Endothelial cell of umbilical vein (primary cell): ENCODE measurements around the gene CCDC57. TPM values are rescaled to one million over a fixed set of nuclear protein-coding genes. Genes with fewer than 3 reads are reported as not detected.

Source experiments
- BruUV-seq: library from RNA; stranded (reverse); fragments of 400-500 nt; replicated peaks from 2 replicates; lab custom pipeline; 2021; lab: Mats Ljungman, UMichigan
- CTCF ChIA-PET: fragments of 300-600, 350-600 bp; sonication (Branson Sonifier 250); formaldehyde crosslinking; loops from one replicate; lab custom pipeline; 2021; ENCODE audit warnings: antibody characterized with exemption, inconsistent platforms; lab: Charles Lee
- POLR2A ChIA-PET: fragments of 300-600, 350-600 bp; sonication (Branson Sonifier 250); formaldehyde crosslinking; loops from one replicate; lab custom pipeline; 2021; ENCODE audit warnings: antibody characterized with exemption, inconsistent platforms; lab: Charles Lee
- DNase-seq: peaks from one replicate; pipeline ENCODE4 v3.0.0-alpha.2; 2011; ENCODE audit warnings: low read depth, low spot score
- FAIRE-seq: peaks from 2 replicates; lab custom pipeline; 2011; peaks lifted over from hg19 to GRCh38; lab: Jason Lieb, UNC
- H2AFZ ChIP-seq: 2 replicates; pipeline ENCODE4 v1.6.0; 2012; ENCODE audit warnings: low read depth, low read length, control low read depth, inconsistent platforms
- H3K27ac ChIP-seq: 2 replicates; pipeline ENCODE4 v1.5.1; 2011; ENCODE audit warnings: low read depth, mild to moderate bottlenecking, control low read depth, low read length, moderate library complexity; ENCODE audit not compliant: insufficient read depth
- H3K27me3 ChIP-seq, 2 experiments: 2 replicates each; pipeline versions ENCODE4 v1.6.0 to v1.6.1; 2011; ENCODE audit warnings: low read length in 2 of 2, mixed read lengths in 1 of 2; ENCODE audit not compliant: control insufficient read depth in 2 of 2, insufficient read depth in 2 of 2
- H3K36me3 ChIP-seq, 2 experiments: 2 replicates in 1 of 2; 3 replicates in 1 of 2; pipeline ENCODE4 v1.5.1; 2011; ENCODE audit warnings: low read length in 2 of 2, mild to moderate bottlenecking in 1 of 2, moderate library complexity in 1 of 2; ENCODE audit not compliant: control insufficient read depth in 2 of 2, insufficient read depth in 2 of 2; ENCODE audit errors: extremely low read depth in 1 of 2
- H3K4me1 ChIP-seq: 3 replicates; pipeline ENCODE4 v1.5.1; 2011; ENCODE audit warnings: mild to moderate bottlenecking, low read length; ENCODE audit not compliant: control insufficient read depth, insufficient read depth; ENCODE audit errors: extremely low read depth
- H3K4me2 ChIP-seq: 2 replicates; pipeline ENCODE4 v1.6.1; 2011; ENCODE audit warnings: low read length, control low read depth, mixed read lengths; ENCODE audit not compliant: insufficient read depth
- H3K4me3 ChIP-seq, 3 experiments: fragments of 200-600 bp in 1 of 3; sonication (generic), shearing (Covaris generic) in 1 of 3; replicated peaks in 1 of 3; 2 replicates each; pipeline ENCODE4 v1.5.1; 2011 to 2016; ENCODE audit warnings: control low read depth in 3 of 3, low read length in 3 of 3, mild to moderate bottlenecking in 2 of 3, inconsistent platforms in 1 of 3, low read depth in 1 of 3, moderate library complexity in 1 of 3; ENCODE audit not compliant: insufficient read depth in 1 of 3
- H3K79me2 ChIP-seq: 2 replicates; pipeline ENCODE4 v1.6.0; 2012; ENCODE audit warnings: low read length, inconsistent platforms; ENCODE audit not compliant: control insufficient read depth, insufficient read depth
- H3K9ac ChIP-seq: replicated peaks from 2 replicates; pipeline ENCODE3; 2011; ENCODE audit warnings: low read length, control low read depth; ENCODE audit not compliant: insufficient read depth; ENCODE audit errors: extremely low read depth
- H3K9me1 ChIP-seq: replicated peaks from 3 replicates; pipeline ENCODE4 v1.6.0; 2011; ENCODE audit warnings: mild to moderate bottlenecking, low read length; ENCODE audit not compliant: control insufficient read depth, insufficient read depth; ENCODE audit errors: extremely low read depth
- H3K9me3 ChIP-seq: replicated peaks from 2 replicates; pipeline ENCODE4 v1.5.1; 2012; ENCODE audit warnings: low read length, inconsistent platforms; ENCODE audit not compliant: control insufficient read depth, insufficient read depth
- H4K20me1 ChIP-seq: replicated peaks from 2 replicates; pipeline ENCODE3; 2011; ENCODE audit warnings: mild to moderate bottlenecking, low read length; ENCODE audit not compliant: control insufficient read depth, insufficient read depth; ENCODE audit errors: extremely low read depth
- EZH2 ChIP-seq: IDR thresholded peaks from 2 replicates; pipeline ENCODE4 v1.6.1; 2012; ENCODE audit warnings: borderline replicate concordance, low read depth, mild to moderate bottlenecking, moderate library complexity, low read length, inconsistent platforms; ENCODE audit not compliant: severe bottlenecking
- FOS ChIP-seq: IDR thresholded peaks from 2 replicates; pipeline ENCODE4 v1.6.1; 2011; ENCODE audit warnings: mild to moderate bottlenecking, low read length, moderate library complexity, borderline replicate concordance; ENCODE audit not compliant: insufficient read depth
- GATA2 ChIP-seq: IDR thresholded peaks from 2 replicates; pipeline ENCODE4 v1.7.0; 2011; ENCODE audit warnings: low read depth, mild to moderate bottlenecking, moderate library complexity, mixed read lengths, low read length; ENCODE audit not compliant: insufficient read length, insufficient read depth
- JUN ChIP-seq: IDR thresholded peaks from 2 replicates; pipeline ENCODE4 v1.6.1; 2011; ENCODE audit warnings: borderline replicate concordance, low read depth; ENCODE audit not compliant: insufficient read length, insufficient read depth
- MYC ChIP-seq: IDR thresholded peaks from one replicate; pipeline ENCODE4 v1.6.1; 2011; ENCODE audit warnings: mild to moderate bottlenecking, low read depth, low read length
- POLR2A ChIP-seq: IDR thresholded peaks from 2 replicates; pipeline ENCODE4 v1.6.1; 2012; ENCODE audit warnings: low read depth, mild to moderate bottlenecking, control low read depth, low read length
- POLR2AphosphoS5 ChIP-seq: IDR thresholded peaks from 2 replicates; pipeline ENCODE4 v1.6.1; 2012; ENCODE audit warnings: low read depth, mild to moderate bottlenecking, control low read depth, low read length, moderate library complexity; ENCODE audit not compliant: insufficient read depth
- dilution Hi-C: fragments of 300-500 bp; cut with MboI; formaldehyde crosslinking; loops from one replicate; pipeline ENCODE4 v1.15.0; 2019; ENCODE audit warnings: low sequenced_read_pairs; ENCODE audit not compliant: extremely low pct_ligation_motif_present
- intact Hi-C: fragments of 100-400 bp; cut with micrococcal nuclease; formaldehyde crosslinking; loops from one replicate; pipeline ENCODE4 v1.10.0; 2022
- polyA plus RNA-seq, 4 experiments: library from polyadenylated mRNA; depleted of rRNA in 3 of 4; stranded (reverse) in 3 of 4; unstranded in 1 of 4; fragments of >200 nt; gene quantifications; 2 replicates each; pipeline versions ENCODE4 v1.2.1 to v1.2.3, GENCODE V29; 2011 to 2012; ENCODE audit warnings: missing spikeins in 1 of 4
- total RNA-seq: library from RNA; stranded (reverse); gene quantifications from 2 replicates; pipeline ENCODE4 v1.2.3, GENCODE V29; 2021
- TF ChIP-seq, protein P1 (sequence below), 2 donors: IDR thresholded peaks; 1 replicate in 1 of 2; 2 replicates in 1 of 2; pipeline ENCODE4 v1.5.1; 2011; ENCODE audit warnings: low read length in 2 of 2, mild to moderate bottlenecking in 2 of 2, moderate library complexity in 2 of 2, control low read depth in 1 of 2, inconsistent platforms in 1 of 2, low read depth in 1 of 2; ENCODE audit not compliant: insufficient read depth in 1 of 2; ENCODE audit errors: extremely low read depth in 1 of 2
- TF ChIP-seq, protein P2 (sequence below): IDR thresholded peaks from 2 replicates; pipeline ENCODE4 v1.6.1; 2011; ENCODE audit not compliant: insufficient read depth, insufficient read length

Gene CCDC57
- total and polyA plus RNA-seq, 2 donors (not counting 3 experiments of a cell fraction or from before 2014, with no cell fraction given), result 18.6 to 31.6 TPM

DNA sequence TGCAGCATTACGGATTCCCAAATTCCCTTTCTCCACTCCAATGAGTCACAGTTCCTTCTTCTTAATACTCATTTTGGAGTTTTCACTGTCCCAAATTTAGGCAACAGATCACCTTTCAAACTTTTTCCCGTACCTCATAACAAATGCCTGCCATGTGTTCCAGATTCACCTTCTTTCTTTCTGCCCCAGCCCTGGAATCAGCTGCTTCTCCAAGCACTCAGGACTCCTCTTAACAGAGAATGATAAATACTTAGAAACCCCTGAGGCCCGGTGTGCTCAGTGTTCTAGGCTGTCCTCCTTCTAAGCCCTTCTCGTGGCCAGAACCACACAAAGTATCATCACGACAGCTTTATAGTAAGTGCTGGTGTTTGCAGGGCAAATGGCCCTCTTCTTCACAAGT lies 45.9 kb upstream of the CCDC57 start:
- no peak overlapping the region for H3K9ac ChIP-seq
- no peak overlapping the region for H3K4me2 ChIP-seq
- H3K9me1 ChIP-seq, result no peaks in the 10 kb centered on the region
- FAIRE-seq (no peak), DNase-seq (no peak)
- H3K36me3 ChIP-seq, result peaks cover 43 to 56% of the 10 kb centered on the region in 2 experiments
- H3K4me3 ChIP-seq, result no peak overlapping the region
- ChIA-PET POLR2A (no interaction called here), CTCF (no interaction called here)
- H4K20me1 ChIP-seq, result no peaks in the 10 kb centered on the region
- no peaks in the 10 kb centered on the region for H3K27me3 ChIP-seq
- intact Hi-C loops, result no loop called here
- H3K9me3 ChIP-seq, result no peaks in the 10 kb centered on the region
- dilution Hi-C loops, result no loop called here
- no TSS peak for BruUV-seq
- TF ChIP-seq MYC (no peak), POLR2A (no peak), JUN (no peak), GATA2 (no peak), EZH2 (no peak), POLR2AphosphoS5 (no peak), FOS (no peak)
- TF ChIP-seq, protein P1, sequence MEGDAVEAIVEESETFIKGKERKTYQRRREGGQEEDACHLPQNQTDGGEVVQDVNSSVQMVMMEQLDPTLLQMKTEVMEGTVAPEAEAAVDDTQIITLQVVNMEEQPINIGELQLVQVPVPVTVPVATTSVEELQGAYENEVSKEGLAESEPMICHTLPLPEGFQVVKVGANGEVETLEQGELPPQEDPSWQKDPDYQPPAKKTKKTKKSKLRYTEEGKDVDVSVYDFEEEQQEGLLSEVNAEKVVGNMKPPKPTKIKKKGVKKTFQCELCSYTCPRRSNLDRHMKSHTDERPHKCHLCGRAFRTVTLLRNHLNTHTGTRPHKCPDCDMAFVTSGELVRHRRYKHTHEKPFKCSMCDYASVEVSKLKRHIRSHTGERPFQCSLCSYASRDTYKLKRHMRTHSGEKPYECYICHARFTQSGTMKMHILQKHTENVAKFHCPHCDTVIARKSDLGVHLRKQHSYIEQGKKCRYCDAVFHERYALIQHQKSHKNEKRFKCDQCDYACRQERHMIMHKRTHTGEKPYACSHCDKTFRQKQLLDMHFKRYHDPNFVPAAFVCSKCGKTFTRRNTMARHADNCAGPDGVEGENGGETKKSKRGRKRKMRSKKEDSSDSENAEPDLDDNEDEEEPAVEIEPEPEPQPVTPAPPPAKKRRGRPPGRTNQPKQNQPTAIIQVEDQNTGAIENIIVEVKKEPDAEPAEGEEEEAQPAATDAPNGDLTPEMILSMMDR (IDR thresholded peaks at IDR 0.05; ENCODE audit: extremely low read depth in 1 of 2, insufficient read depth in 1 of 2, low read depth in 1 of 2, low read length in 2 of 2), result no peak
- TF ChIP-seq, protein P2, sequence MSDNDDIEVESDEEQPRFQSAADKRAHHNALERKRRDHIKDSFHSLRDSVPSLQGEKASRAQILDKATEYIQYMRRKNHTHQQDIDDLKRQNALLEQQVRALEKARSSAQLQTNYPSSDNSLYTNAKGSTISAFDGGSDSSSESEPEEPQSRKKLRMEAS, result no peak
- H2AFZ ChIP-seq, result no peak overlapping the region
- H3K79me2 ChIP-seq, result peaks cover 77% of the 10 kb centered on the region
- no peaks in the 10 kb centered on the region for H3K4me1 ChIP-seq
- no peak overlapping the region for H3K27ac ChIP-seq
